Neural progenitor cell (in vitro differentiated cells): Measurements from ENCODE around the gene PTPN14. TPM values are rescaled to one million over a fixed set of nuclear protein-coding genes. Genes with fewer than 3 reads are reported as not detected.

Experiments
- DNase-seq: peaks from one replicate; pipeline ENCODE4 v3.0.0-alpha.2; 2016; ENCODE audit warnings: low spot score
- H2AFZ ChIP-seq: fragments of 200-600 bp; sonication (generic); replicated peaks from 2 replicates; pipeline ENCODE4 v1.6.1; 2016; ENCODE audit warnings: antibody characterized with exemption
- H3F3A ChIP-seq: fragments of 200-600 bp; sonication (generic); 2 replicates; pipeline ENCODE4 v1.6.1; 2016; ENCODE audit warnings: antibody characterized with exemption, low read depth
- H3K27ac ChIP-seq: fragments of 200-600 bp; sonication (generic); 2 replicates; pipeline ENCODE4 v1.5.1; 2016; ENCODE audit warnings: mild to moderate bottlenecking
- H3K27me3 ChIP-seq: fragments of 200-600 bp; sonication (generic); 2 replicates; pipeline ENCODE4 v1.6.1; 2016; ENCODE audit warnings: mild to moderate bottlenecking, moderate library complexity
- H3K36me3 ChIP-seq: fragments of 200-600 bp; sonication (generic); 2 replicates; pipeline ENCODE4 v1.5.1; 2016
- H3K4me1 ChIP-seq: fragments of 200-600 bp; sonication (generic); 2 replicates; pipeline ENCODE4 v1.6.1; 2016; ENCODE audit warnings: mixed run types
- H3K4me2 ChIP-seq: fragments of 200-600 bp; sonication (generic); 2 replicates; pipeline ENCODE4 v1.6.1; 2016
- H3K4me3 ChIP-seq: fragments of 200-600 bp; sonication (generic); 2 replicates; pipeline ENCODE4 v1.5.1; 2016
- H3K79me2 ChIP-seq: fragments of 200-600 bp; sonication (generic); 2 replicates; pipeline ENCODE4 v1.6.1; 2016; ENCODE audit warnings: low read depth
- H3K9ac ChIP-seq: fragments of 200-600 bp; sonication (generic); 2 replicates; pipeline ENCODE4 v1.6.1; 2016
- H3K9me3 ChIP-seq: fragments of 200-600 bp; sonication (generic); 2 replicates; pipeline ENCODE4 v1.5.1; 2016; ENCODE audit warnings: low read depth
- H4K20me1 ChIP-seq: fragments of 200-600 bp; sonication (generic); 2 replicates; pipeline ENCODE4 v1.6.1; 2016; ENCODE audit warnings: low read depth
- H3K27ac Mint-ChIP-seq: 3 replicates; pipeline ENCODE4 v1.8.0; 2021; ENCODE audit warnings: mixed read lengths
- H3K27me3 Mint-ChIP-seq: 2 replicates; pipeline ENCODE4 v1.8.0; 2022; ENCODE audit warnings: low read depth, mild to moderate bottlenecking, inconsistent platforms, moderate library complexity, mixed read lengths; ENCODE audit not compliant: insufficient read depth
- H3K36me3 Mint-ChIP-seq: 3 replicates; pipeline ENCODE4 v1.8.0; 2021; ENCODE audit warnings: mixed read lengths
- H3K4me1 Mint-ChIP-seq: 3 replicates; pipeline ENCODE4 v1.8.0; 2021; ENCODE audit warnings: mixed read lengths
- H3K4me3 Mint-ChIP-seq: 3 replicates; pipeline ENCODE4 v1.8.0; 2021; ENCODE audit warnings: mild to moderate bottlenecking, moderate library complexity, mixed read lengths
- H3K9me3 Mint-ChIP-seq: 3 replicates; pipeline ENCODE4 v1.8.0; 2020; ENCODE audit warnings: mixed read lengths
- EZH2 ChIP-seq: fragments of 200-600 bp; sonication (generic); IDR thresholded peaks from 2 replicates; pipeline ENCODE4 v1.6.1; 2017; ENCODE audit warnings: antibody characterized with exemption, mild to moderate bottlenecking, moderate library complexity
- EZH2phosphoT487 ChIP-seq: fragments of 200-600 bp; sonication (generic); IDR thresholded peaks from 2 replicates; pipeline ENCODE4 v1.6.1; 2017; ENCODE audit warnings: antibody characterized with exemption
- total RNA-seq: library from RNA; depleted of rRNA; stranded (reverse); fragments of >200 nt; gene quantifications from 2 replicates; pipeline ENCODE4 v1.2.3, GENCODE V29; 2015; ENCODE audit warnings: low replicate concordance
- TF ChIP-seq, protein P1 (sequence below): fragments of 200-600 bp; sonication (generic); IDR thresholded peaks from 2 replicates; pipeline ENCODE4 v1.5.1; 2017; ENCODE audit warnings: antibody characterized with exemption, mild to moderate bottlenecking

Gene PTPN14
- total RNA-seq, 1 donor from 2014 or later, result 28.3 TPM

DNA sequence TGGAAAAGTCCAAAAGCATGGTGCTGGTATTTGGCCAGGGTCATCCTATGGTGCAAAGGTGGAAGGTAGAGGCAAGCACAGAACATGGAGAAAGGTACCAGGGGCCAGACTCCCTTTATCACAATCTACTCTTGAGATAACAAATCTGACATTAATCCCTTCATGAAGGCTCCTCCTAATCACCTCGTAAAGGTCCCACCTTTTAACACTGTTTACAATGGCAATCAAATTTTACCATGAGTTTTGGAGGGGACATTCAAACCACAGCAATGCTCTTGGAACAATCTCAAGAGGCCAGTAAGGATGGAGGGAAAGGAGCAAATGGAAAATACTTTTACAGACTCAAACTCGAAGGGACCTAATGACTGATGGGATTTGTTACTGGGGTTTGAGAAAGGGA lies 6.1 kb downstream of the PTPN14 start:
- no peak overlapping the region for H3K4me3 Mint-ChIP-seq
- no peaks in the 10 kb centered on the region for H3K27me3 ChIP-seq
- peaks cover 2% of the 10 kb centered on the region for H3K9me3 Mint-ChIP-seq
- H3K27ac Mint-ChIP-seq, result no peak overlapping the region
- peaks cover 20% of the 10 kb centered on the region for H3K4me1 Mint-ChIP-seq
- peaks cover 100% of the 10 kb centered on the region for H3K79me2 ChIP-seq
- H3F3A ChIP-seq, result peaks cover 8% of the 10 kb centered on the region
- no peaks in the 10 kb centered on the region for H3K36me3 ChIP-seq
- H3K9me3 ChIP-seq, result no peaks in the 10 kb centered on the region
- no peak overlapping the region for H2AFZ ChIP-seq
- no peak overlapping the region for H3K4me2 ChIP-seq
- no peak overlapping the region for H3K9ac ChIP-seq
- H4K20me1 ChIP-seq, result peaks cover 54% of the 10 kb centered on the region
- peaks cover 45% of the 10 kb centered on the region for H3K4me1 ChIP-seq
- H3K27me3 Mint-ChIP-seq, result no peaks in the 10 kb centered on the region
- H3K27ac ChIP-seq, result no peak overlapping the region
- no peak for DNase-seq
- no peak overlapping the region for H3K4me3 ChIP-seq
- TF ChIP-seq EZH2phosphoT487 (no peak), EZH2 (no peak)
- TF ChIP-seq, protein P1, sequence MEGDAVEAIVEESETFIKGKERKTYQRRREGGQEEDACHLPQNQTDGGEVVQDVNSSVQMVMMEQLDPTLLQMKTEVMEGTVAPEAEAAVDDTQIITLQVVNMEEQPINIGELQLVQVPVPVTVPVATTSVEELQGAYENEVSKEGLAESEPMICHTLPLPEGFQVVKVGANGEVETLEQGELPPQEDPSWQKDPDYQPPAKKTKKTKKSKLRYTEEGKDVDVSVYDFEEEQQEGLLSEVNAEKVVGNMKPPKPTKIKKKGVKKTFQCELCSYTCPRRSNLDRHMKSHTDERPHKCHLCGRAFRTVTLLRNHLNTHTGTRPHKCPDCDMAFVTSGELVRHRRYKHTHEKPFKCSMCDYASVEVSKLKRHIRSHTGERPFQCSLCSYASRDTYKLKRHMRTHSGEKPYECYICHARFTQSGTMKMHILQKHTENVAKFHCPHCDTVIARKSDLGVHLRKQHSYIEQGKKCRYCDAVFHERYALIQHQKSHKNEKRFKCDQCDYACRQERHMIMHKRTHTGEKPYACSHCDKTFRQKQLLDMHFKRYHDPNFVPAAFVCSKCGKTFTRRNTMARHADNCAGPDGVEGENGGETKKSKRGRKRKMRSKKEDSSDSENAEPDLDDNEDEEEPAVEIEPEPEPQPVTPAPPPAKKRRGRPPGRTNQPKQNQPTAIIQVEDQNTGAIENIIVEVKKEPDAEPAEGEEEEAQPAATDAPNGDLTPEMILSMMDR, result no peak
- peaks cover 3% of the 10 kb centered on the region for H3K36me3 Mint-ChIP-seq

DNA sequence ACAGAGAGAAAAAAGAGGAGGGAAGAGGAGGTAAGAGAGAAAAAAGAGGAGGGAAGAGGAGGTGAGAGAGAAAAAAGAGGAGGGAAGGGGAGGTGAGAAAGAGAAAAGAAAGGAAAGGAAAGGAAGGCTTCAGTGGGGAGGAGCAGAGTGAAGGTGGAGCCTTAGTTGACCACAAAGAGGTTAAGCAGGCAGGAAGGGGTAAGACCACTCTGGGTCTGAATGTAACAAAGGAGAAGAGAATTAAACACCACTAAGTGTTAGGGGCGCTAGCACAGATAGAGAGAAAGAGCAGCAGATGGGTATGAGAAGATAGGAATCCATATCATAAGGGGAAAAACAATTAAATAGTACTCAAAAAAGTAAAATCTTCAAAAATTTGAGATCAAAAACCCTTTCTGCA lies 6.6 kb downstream of the PTPN14 start:
- Histone ChIP-seq H3K79me2 (peaks cover 100% of the 10 kb centered on the region), H3F3A (peaks cover 3% of the 10 kb centered on the region), H3K4me3 (no peak overlapping the region), H3K27me3 (no peaks in the 10 kb centered on the region), H3K36me3 (no peaks in the 10 kb centered on the region), H3K4me2 (no peak overlapping the region), H2AFZ (no peak overlapping the region), H3K27ac (no peak overlapping the region), H3K4me1 (peaks cover 44% of the 10 kb centered on the region), H3K9ac (no peak overlapping the region), H4K20me1 (peaks cover 53% of the 10 kb centered on the region), H3K9me3 (no peaks in the 10 kb centered on the region)
- no peak for DNase-seq
- TF ChIP-seq EZH2 (no peak), EZH2phosphoT487 (no peak)
- TF ChIP-seq, protein P1, result no peak
- Mint-ChIP-seq H3K27ac (no peak overlapping the region), H3K36me3 (peaks cover 3% of the 10 kb centered on the region), H3K9me3 (no peaks in the 10 kb centered on the region), H3K27me3 (no peaks in the 10 kb centered on the region), H3K4me1 (peaks cover 18% of the 10 kb centered on the region), H3K4me3 (no peak overlapping the region)

DNA sequence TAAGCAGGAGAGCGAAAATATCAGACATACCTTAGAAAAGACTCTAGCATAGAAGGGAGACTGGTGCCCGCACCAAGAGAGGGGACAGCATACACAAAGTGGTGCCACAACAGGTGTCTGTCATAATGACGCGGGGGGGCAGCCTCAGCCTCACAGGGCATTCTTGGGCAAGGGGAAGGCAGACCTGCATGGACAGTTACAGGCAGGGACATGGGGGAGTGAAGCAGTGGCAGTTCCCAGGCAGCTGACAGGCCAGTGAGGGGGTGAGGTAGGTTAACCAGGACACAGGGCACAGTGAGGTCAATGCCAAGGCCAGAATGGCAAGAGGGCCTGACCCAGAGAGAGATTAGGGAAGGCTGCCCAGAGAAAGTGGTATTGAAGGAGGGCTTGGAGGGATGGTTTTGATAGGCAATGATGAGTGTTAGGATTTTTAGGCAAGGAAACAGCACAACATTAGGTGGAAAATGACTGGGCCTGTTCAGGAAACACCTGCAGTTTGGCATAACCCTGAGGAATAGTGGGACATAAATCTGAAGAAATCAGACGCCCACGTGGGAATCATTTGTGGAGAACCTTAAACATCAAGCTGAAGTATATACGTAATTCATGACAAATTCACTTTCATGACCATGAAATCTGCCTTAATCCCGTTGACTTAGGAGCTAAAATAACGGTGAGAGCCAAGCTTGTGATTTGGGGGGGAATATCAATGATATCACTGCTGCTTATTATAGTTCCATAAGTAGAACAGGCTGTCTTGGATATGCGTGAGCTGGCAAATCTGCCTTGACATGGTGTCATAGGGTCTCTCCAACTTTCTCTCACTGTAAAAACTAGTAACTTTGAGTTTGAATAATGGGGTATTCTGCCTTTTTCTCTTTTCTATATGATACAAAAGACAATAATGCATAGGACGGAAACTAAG lies 8.9 kb downstream of the PTPN14 start:
- Mint-ChIP-seq H3K36me3 (peaks cover 3% of the 10 kb centered on the region), H3K27ac (no peak overlapping the region), H3K9me3 (no peaks in the 10 kb centered on the region), H3K27me3 (no peaks in the 10 kb centered on the region), H3K4me1 (peaks cover 8% of the 10 kb centered on the region), H3K4me3 (no peak overlapping the region)
- Histone ChIP-seq H4K20me1 (peaks cover 48% of the 10 kb centered on the region), H3K4me3 (no peak overlapping the region), H3K36me3 (no peaks in the 10 kb centered on the region), H3K9ac (no peak overlapping the region), H3K4me1 (peaks cover 36% of the 10 kb centered on the region), H2AFZ (no peak overlapping the region), H3K9me3 (no peaks in the 10 kb centered on the region), H3K79me2 (peaks cover 100% of the 10 kb centered on the region), H3K27me3 (no peaks in the 10 kb centered on the region), H3K4me2 (no peak overlapping the region), H3F3A (no peaks in the 10 kb centered on the region), H3K27ac (no peak overlapping the region)
- no peak for DNase-seq
- no peak for TF ChIP-seq EZH2phosphoT487
- TF ChIP-seq EZH2, result no peak
- TF ChIP-seq, protein P1, result no peak
